OCI-LY7 (cell line): ENCODE data around the gene ZDHHC3. TPM values are rescaled to one million over a fixed set of nuclear protein-coding genes. Genes with fewer than 3 reads are reported as not detected.

Source experiments
- BruUV-seq: library from RNA; stranded (reverse); fragments of 400-500 nt; replicated peaks from 2 replicates; lab custom pipeline; 2021; lab: Mats Ljungman, UMichigan
- CTCF ChIA-PET: fragments of 300-600 bp; sonication (Branson Sonifier 250); formaldehyde crosslinking; loops from one replicate; lab custom pipeline; 2022; ENCODE audit warnings: antibody characterized with exemption; ENCODE audit not compliant: unreplicated experiment; lab: Charles Lee
- POLR2A ChIA-PET: fragments of 300-600 bp; sonication (Branson Sonifier 250); formaldehyde crosslinking; loops from one replicate; lab custom pipeline; 2022; ENCODE audit warnings: antibody characterized with exemption; lab: Charles Lee
- DNase-seq: peaks from one replicate; pipeline ENCODE4 v3.0.0-alpha.2; 2015; ENCODE audit warnings: low spot score
- H2AFZ ChIP-seq: fragments of 200-600 bp; sonication (generic), shearing (Covaris generic); 2 replicates; pipeline ENCODE4 v1.6.1; 2014; ENCODE audit warnings: mild to moderate bottlenecking, antibody characterized with exemption, low read length, moderate library complexity
- H3K27ac ChIP-seq: fragments of 200-600 bp; sonication (generic); 2 replicates; pipeline ENCODE4 v1.5.1; 2014; ENCODE audit warnings: mixed run types, low read depth, mild to moderate bottlenecking, moderate library complexity, low read length, inconsistent platforms; ENCODE audit not compliant: poor library complexity, severe bottlenecking
- H3K36me3 ChIP-seq: fragments of 200-600 bp; sonication (generic); 2 replicates; pipeline ENCODE4 v1.6.1; 2014; ENCODE audit warnings: mild to moderate bottlenecking, antibody characterized with exemption, low read length, moderate library complexity, mixed read lengths; ENCODE audit not compliant: insufficient read depth
- H3K4me1 ChIP-seq: fragments of 200-600 bp; sonication (generic); 2 replicates; pipeline ENCODE4 v1.5.1; 2014; ENCODE audit warnings: mild to moderate bottlenecking, low read length; ENCODE audit not compliant: insufficient read depth, poor library complexity, severe bottlenecking
- H3K4me2 ChIP-seq: fragments of 200-600 bp; sonication (generic); 2 replicates; pipeline ENCODE4 v1.6.1; 2014; ENCODE audit warnings: mild to moderate bottlenecking, low read length
- H3K4me3 ChIP-seq: fragments of 200-600 bp; sonication (generic); 2 replicates; pipeline ENCODE4 v1.5.1; 2014; ENCODE audit warnings: mild to moderate bottlenecking, low read depth, low read length; ENCODE audit not compliant: poor library complexity, severe bottlenecking
- H3K79me2 ChIP-seq: fragments of 200-600 bp; sonication (generic); 2 replicates; pipeline ENCODE4 v1.6.1; 2016; ENCODE audit warnings: low read depth, mild to moderate bottlenecking, low read length, moderate library complexity, mixed read lengths; ENCODE audit not compliant: insufficient read depth
- H3K9me2 ChIP-seq: fragments of 200-600 bp; sonication (generic); 2 replicates; pipeline ENCODE4 v1.6.1; 2016; ENCODE audit warnings: mild to moderate bottlenecking, low read length, mixed read lengths; ENCODE audit not compliant: insufficient read depth
- H3K9me3 ChIP-seq: fragments of 200-600 bp; sonication (generic); 2 replicates; pipeline ENCODE4 v1.6.1; 2014; ENCODE audit warnings: mild to moderate bottlenecking, mixed run types, low read length, mixed read lengths
- H4K20me1 ChIP-seq: fragments of 200-600 bp; sonication (generic); 2 replicates; pipeline ENCODE4 v1.6.1; 2014; ENCODE audit warnings: mild to moderate bottlenecking, antibody characterized with exemption, low read length, moderate library complexity, mixed read lengths; ENCODE audit not compliant: insufficient read depth
- EZH2phosphoT487 ChIP-seq: fragments of 200-600 bp; sonication (generic); IDR thresholded peaks from 2 replicates; pipeline ENCODE4 v1.6.1; 2018; ENCODE audit warnings: low read depth, borderline replicate concordance, mild to moderate bottlenecking, mixed run types, antibody characterized with exemption, low read length, moderate library complexity, mixed read lengths
- intact Hi-C: fragments of 100-400 bp; cut with micrococcal nuclease; formaldehyde crosslinking; loops from one replicate; pipeline ENCODE4 v1.10.0; 2022; ENCODE audit not compliant: unreplicated experiment
- total RNA-seq, 2 experiments: library from RNA; depleted of rRNA in 1 of 2; stranded (reverse); fragments of >200 nt in 1 of 2; shearing (Covaris generic) in 1 of 2; gene quantifications; 2 replicates each; pipeline ENCODE4 v1.2.3, GENCODE V29; 2014 to 2022
- TF ChIP-seq, protein P1 (sequence below): fragments of 200-600 bp; sonication (generic); conservative IDR thresholded peaks from 2 replicates; pipeline ENCODE4 v1.5.1; 2014; ENCODE audit warnings: mild to moderate bottlenecking, antibody characterized with exemption, low read length, moderate library complexity, mixed read lengths

The ZDHHC3 gene
- total RNA-seq, 2 experiments from 2014 or later = 53.1 to 53.6 TPM

DNA sequence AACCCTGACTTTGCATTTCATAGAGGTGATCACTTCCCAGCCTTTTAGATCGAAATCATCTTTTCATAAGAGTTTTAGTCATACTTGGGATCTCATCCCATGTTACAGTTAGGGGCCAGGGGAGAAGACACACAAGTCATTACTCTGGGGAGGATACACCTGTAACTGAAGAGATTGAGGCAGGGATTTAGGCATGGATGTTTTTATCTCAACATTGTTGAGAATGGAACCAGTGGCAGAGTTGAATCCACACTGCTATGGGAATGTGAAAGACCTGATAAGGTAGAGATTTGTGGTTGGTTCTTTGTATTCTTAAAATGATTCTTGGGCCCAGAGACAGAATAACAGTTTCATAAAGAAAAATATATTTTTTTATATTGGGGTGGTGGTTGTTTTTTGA is 33.9 kb upstream of the ZDHHC3 start:
- CTCF ChIA-PET = no interaction called here
- no peak overlapping the region for H3K27ac ChIP-seq
- H3K9me3 ChIP-seq = no peaks in the 10 kb centered on the region
- no peak for TF ChIP-seq EZH2phosphoT487
- TF ChIP-seq, protein P1, sequence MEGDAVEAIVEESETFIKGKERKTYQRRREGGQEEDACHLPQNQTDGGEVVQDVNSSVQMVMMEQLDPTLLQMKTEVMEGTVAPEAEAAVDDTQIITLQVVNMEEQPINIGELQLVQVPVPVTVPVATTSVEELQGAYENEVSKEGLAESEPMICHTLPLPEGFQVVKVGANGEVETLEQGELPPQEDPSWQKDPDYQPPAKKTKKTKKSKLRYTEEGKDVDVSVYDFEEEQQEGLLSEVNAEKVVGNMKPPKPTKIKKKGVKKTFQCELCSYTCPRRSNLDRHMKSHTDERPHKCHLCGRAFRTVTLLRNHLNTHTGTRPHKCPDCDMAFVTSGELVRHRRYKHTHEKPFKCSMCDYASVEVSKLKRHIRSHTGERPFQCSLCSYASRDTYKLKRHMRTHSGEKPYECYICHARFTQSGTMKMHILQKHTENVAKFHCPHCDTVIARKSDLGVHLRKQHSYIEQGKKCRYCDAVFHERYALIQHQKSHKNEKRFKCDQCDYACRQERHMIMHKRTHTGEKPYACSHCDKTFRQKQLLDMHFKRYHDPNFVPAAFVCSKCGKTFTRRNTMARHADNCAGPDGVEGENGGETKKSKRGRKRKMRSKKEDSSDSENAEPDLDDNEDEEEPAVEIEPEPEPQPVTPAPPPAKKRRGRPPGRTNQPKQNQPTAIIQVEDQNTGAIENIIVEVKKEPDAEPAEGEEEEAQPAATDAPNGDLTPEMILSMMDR = no peak
- no TSS peak for BruUV-seq
- H3K36me3 ChIP-seq = peaks cover 86% of the 10 kb centered on the region
- H3K4me3 ChIP-seq = no peak overlapping the region
- no peak overlapping the region for H3K4me2 ChIP-seq
- no peak overlapping the region for H2AFZ ChIP-seq
- intact Hi-C loops = no loop called here
- no peaks in the 10 kb centered on the region for H3K79me2 ChIP-seq
- POLR2A ChIA-PET = no interaction called here
- H3K9me2 ChIP-seq = no peaks in the 10 kb centered on the region
- H4K20me1 ChIP-seq = no peaks in the 10 kb centered on the region
- DNase-seq = no peak
- H3K4me1 ChIP-seq = peaks cover 14% of the 10 kb centered on the region

DNA sequence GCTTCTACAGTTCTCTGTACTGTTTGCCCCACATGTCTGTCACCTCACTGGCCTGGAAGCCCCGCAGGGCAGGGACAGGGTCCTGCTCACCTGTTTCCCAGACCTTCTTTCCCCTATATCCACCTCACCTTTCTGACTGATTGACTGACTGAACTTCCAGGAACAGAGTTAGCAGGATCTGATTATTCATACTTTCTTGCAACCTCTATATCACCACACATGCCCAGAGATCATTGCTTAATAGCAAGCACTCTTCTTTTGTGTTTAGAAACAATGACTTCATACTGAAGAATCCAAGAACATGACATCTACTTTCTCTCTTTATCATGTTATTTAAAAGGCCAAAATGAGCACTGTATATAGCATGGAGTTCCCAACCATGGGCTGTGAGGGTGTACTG is 32.1 kb upstream of the ZDHHC3 start:
- DNase-seq = no peak
- Histone ChIP-seq H3K9me3 (no peaks in the 10 kb centered on the region), H3K79me2 (no peaks in the 10 kb centered on the region), H3K27ac (no peak overlapping the region), H4K20me1 (no peaks in the 10 kb centered on the region), H3K4me3 (no peak overlapping the region), H3K4me2 (no peak overlapping the region), H3K4me1 (peaks cover 14% of the 10 kb centered on the region), H3K9me2 (no peaks in the 10 kb centered on the region), H3K36me3 (peaks cover 89% of the 10 kb centered on the region), H2AFZ (no peak overlapping the region)
- BruUV-seq = no TSS peak
- CTCF ChIA-PET = no interaction called here
- intact Hi-C loops = no loop called here
- POLR2A ChIA-PET = no interaction called here
- TF ChIP-seq, protein P1 = no peak
- TF ChIP-seq EZH2phosphoT487 = no peak

DNA sequence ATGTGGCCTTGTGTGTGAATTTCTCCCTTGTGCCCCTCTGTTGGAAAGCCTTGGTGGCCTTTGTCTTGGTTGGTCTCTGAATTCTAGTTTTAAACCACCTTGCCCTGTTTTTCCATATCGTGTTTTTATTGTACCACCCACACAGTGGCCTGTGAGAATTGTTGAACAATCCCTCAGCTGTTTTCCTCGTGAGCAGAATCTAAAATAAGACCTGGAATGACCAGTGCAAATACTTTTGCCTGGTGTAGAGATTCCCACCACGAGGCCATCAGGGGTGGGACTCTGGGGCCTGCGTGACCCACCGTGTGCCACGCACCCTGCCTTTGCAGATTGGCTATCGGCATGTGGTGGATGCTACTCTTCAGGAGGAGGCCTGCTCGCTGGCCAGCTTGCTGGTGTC is 31.1 kb upstream of the ZDHHC3 start:
- no peak for TF ChIP-seq EZH2phosphoT487
- TF ChIP-seq, protein P1 = no peak
- H3K79me2 ChIP-seq = no peaks in the 10 kb centered on the region
- no peak overlapping the region for H3K4me2 ChIP-seq
- ChIA-PET CTCF (no interaction called here), POLR2A (interaction anchor here (0.6 kb wide), 1 partner anchor 573 kb away, joined by 3 read pairs; no protein-coding TSS in a partner anchor)
- H3K36me3 ChIP-seq = peaks cover 89% of the 10 kb centered on the region
- H4K20me1 ChIP-seq = no peaks in the 10 kb centered on the region
- no peak for DNase-seq
- intact Hi-C loops = no loop called here
- H3K4me1 ChIP-seq = peaks cover 12% of the 10 kb centered on the region
- BruUV-seq = no TSS peak
- H3K9me2 ChIP-seq = no peaks in the 10 kb centered on the region
- H3K4me3 ChIP-seq = no peak overlapping the region
- H2AFZ ChIP-seq = no peak overlapping the region
- no peaks in the 10 kb centered on the region for H3K9me3 ChIP-seq
- no peak overlapping the region for H3K27ac ChIP-seq
